GM19324 (cell line): Measurements from ENCODE around the gene CDC73.
A peak's percentile ranks its signal among the peaks of the same experiment; 100 is the strongest.

ENCODE experiments used
- ATAC-seq: cut with Tn5 transposase; IDR thresholded peaks from one replicate; pipeline ENCODE4 v1.9.1; 2021; ENCODE audit warnings: mild to moderate bottlenecking, moderate library complexity; ENCODE audit not compliant: unreplicated experiment, low FRiP score

Gene CDC73

GRCh38 chr1:193121616-193122593, at the start of gene CDC73:
Gene CDC73, plus strand, starts transcription at chr1:193122031. Its CDS starts 170 bp downstream, at chr1:193122201.
- ATAC-seq = peak; percentile 96

- ATAC-seq = no peak
Measured at GRCh38 chr1:193077991-193078390, 43.8 kb upstream of the CDC73 start.

DNA sequence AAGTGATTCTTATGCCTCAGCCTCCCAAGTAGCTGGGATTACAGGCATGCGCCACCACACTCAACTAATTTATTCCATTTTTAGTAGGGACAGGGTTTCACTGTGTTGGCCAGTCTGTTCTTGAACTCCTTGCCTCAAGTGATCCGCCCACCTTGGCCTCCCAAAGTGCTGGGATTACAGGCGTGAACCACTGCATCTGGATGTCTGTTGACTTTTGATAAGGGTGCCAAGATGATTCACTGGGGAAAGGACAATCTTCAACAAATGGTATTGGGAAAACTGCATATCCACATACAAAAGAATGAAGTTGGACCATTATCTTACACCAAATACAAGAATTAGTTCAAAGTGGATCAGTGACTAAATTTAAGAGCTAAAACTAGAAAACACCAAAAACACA, 42.6 kb upstream of the CDC73 start:
- ATAC-seq = no peak

DNA sequence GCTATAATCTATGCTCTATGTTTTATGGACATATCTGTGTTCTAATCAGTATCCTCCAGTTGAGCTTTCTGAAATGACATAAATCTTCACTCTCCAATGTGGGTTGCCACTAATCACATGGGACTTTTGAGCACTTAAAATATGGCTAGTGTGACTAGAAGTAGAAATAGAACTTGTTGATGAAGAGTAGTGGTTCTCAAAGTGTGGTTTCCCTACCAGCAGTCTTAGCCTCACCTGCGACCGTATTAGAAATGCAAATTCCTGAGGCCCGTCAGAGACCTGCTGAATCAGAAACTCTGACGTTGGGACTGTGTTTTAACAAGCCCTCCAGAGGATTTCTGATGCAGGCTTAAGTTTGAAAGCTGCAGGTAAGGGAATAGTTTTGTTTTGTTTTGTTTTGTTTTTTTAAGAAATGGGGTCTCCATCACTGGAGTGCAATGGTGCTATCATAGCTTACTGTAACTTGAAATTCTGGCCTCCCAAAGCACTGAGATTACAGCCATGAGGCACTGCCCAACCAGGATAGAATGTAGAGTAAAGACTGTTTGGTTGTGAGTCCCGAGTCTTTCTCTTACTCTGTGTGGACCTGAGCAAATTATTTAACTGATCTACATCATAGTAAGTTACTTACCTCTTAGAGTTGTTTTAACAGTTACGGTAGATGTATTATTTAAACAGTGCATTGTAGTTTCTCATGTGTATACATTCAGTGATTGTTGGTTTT, 38.3 kb upstream of the CDC73 start:
- ATAC-seq = peak; percentile 99

- no peak for ATAC-seq
Measured at GRCh38 chr1:193085263-193085662, 36.6 kb upstream of the CDC73 start.

DNA sequence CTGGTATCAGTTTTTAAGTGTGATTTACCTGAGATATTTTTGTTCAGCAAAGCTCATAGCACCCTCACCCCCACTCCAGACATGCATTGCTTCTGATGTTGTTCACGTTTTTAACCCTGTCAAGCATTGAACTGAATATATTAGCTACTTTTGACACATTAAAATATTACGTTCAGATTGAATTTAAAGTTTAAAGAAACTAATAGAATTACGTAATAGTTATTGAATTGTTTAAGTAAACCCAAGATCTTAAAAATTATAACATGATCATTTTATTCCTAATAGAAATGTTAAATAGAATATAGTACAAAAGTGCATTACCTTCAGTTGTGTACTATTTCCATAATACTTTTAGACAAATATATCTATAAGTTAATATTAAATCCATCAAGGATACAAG, 35.5 kb upstream of the CDC73 start:
- ATAC-seq = no peak

DNA sequence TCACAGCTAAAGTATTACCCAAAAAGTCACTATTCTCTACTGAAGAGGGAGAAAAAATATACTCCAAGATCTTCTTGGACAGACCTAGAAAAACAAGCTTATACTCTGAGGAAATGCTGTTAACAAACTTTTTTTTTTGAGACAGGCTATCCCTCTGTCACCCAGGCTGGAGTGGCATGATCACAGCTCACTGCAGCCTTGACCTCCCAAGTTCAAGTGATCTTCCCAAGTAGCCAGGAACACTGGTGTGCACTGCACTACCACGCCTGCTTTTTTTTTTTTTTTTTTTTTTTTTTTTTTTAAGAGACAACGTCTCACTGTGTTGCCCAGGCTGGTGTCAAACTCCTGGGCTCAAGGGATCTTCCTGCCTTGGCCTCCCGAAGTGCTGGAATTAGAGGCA, 33.9 kb upstream of the CDC73 start:
- ATAC-seq = no peak

- no peak for ATAC-seq
Measured at GRCh38 chr1:193090865-193091264, 31.0 kb upstream of the CDC73 start.

DNA sequence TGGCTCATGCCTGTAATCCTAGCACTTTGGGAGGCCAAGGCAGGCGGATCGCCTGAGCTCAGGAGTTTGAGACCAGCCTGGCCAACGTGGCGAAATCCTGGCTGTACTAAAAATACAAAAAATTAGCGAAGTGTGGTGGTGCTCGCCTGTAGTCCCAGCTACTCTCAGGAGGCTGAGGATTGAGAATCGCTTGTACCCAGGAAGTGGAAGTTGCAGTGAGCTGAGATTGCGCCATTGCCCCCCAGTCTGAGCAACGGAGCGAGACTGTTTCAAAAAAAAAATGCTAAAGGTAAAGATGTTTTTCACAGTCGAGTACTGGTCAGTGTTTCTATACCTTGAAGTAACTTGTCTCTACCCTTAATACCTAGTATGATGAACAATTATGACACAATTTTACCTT, 27.7 kb upstream of the CDC73 start:
- ATAC-seq = no peak

DNA sequence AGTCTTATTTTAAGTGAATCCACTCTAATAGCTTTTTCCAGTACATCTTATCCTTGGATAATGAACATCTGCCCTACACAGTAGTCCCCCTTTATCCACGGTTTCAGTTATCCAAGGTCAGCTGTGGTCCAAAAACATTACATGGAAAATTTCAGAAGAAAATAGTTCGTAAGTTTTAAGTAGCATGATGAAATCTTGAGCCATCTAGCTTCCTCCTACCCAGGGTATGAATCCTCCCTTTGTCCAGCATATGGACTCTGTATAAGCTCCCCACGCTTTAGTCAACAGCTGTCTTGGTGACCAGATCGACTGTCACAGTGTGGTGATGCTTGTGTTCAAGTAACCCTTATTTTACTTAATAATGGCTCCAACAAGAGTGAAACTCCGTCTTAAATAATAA, 19.2 kb upstream of the CDC73 start:
- no peak for ATAC-seq

- ATAC-seq = no peak
Measured at GRCh38 chr1:193103759-193104501, 17.9 kb upstream of the CDC73 start.

DNA sequence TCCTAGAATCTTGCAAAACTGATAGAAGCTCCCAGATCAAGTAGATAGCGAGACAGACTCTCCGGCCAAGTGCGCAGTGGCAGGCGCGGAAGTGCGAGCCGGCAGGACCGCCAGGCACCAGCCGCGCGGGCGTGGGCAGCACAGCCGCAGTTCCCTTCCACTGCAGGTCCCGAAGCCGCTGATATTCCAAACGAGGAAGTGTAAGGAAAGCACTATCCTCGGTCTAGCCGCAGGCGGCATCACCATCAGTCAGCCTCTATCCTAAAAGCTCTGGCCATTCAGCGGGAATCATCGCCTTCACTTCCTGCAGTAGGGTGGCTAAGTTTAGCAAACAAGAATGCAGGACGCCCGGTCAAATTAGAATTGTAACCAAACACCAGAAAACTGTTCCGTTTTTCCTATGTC, 17.3 kb upstream of the CDC73 start:
- peak; percentile 34 for ATAC-seq

- peak; percentile 95 for ATAC-seq
Measured at GRCh38 chr1:193104907-193105820, 16.7 kb upstream of the CDC73 start, which contains the start of gene GLRX2. Gene GLRX2, minus strand, starts transcription at chr1:193105414. Its CDS starts 32 bp downstream, at chr1:193105382.

DNA sequence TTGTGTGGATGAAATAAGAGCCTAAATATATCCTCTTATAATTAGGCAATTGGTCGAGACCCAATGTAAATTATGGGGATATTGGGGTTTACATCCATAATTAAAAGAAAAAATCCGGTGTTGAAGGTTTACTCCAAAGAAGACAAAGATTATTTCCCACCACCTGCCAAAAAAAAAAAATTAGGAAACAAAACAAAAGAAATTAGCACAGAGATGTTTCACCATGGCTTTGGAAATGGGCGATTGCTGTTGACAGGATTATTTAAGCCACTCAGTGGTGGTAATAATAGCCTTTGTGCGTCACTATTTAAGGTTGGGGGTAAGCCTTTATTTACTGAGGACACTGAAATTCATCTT, 16.0 kb upstream of the CDC73 start:
- ATAC-seq = no peak

DNA sequence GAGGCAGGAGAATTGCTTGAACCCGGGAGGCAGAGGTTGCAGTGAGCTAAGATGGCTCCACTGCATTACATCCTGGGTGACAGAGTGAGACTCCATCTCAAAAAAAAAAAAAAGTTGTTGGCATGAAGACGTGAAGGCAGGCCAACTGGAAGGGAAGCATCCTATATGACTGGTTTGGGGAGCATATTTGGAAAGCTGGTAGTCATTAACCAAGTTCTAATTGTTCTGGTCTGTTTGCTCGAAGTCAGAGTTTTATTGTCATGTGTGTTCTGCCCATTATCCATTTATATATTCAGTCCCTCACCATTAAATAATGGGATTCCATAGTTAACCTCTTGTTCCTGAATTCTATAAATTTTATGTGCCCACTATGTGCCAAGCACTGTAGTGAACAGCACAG, 13.4 kb upstream of the CDC73 start:
- ATAC-seq = no peak

- no peak for ATAC-seq
Measured at GRCh38 chr1:193109619-193110018, 12.2 kb upstream of the CDC73 start.

DNA sequence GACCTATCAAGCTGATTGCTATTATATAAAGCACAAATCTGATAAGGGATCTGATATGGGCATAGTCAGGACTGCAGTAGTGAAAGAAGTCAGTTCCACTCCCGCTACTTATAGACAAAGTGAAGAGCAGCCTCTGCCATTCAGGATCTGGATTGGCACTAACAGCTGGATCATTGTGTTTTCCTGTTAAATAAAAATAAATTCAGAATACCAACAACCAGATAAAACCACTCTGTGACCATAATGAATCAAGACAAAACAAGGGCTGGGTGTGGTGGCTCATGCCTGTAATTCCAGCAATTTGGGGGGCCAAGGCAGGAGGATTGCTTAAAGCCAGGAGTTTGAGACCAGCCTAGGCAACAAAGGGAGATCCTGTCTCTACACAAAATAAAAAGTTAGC, 11.6 kb upstream of the CDC73 start:
- ATAC-seq = no peak

DNA sequence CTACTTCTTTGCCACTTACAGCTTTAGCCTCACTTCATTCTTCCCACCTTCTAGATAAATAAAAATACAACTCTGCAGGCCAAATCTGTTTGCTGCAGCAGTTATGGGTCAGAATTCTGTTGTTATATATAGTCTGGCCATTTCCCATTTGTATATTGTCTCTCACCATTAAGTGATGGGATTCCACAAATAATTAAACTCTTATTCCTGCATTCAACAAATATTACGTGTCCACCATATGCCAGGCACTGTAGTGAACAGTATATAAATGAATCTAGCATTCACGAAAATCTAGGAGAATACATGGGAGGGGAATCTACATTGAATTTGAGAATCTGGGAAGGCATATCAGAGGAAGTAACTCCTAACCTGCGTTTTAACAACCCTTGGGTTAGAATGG, 11.0 kb upstream of the CDC73 start:
- no peak for ATAC-seq

GRCh38 chr1:193111641-193112090, 10.2 kb upstream of the CDC73 start:
- ATAC-seq = peak; percentile 10
